Smooth muscle cell (in vitro differentiated cells): ENCODE measurements around the gene CASZ1. TPM values are rescaled to one million over a fixed set of nuclear protein-coding genes. Genes with fewer than 3 reads are reported as not detected.

ENCODE experiments used
- DNase-seq: peaks from one replicate; lab custom pipeline; 2025; ENCODE audit not compliant: unreplicated experiment; lab: John Stamatoyannopoulos, UW
- H2AFZ ChIP-seq: fragments of 200-600 bp; sonication (generic); 2 replicates; pipeline ENCODE4 v1.6.0; 2016; ENCODE audit warnings: antibody characterized with exemption, low read depth, mild to moderate bottlenecking
- H3F3A ChIP-seq: fragments of 200-600 bp; sonication (generic); 2 replicates; pipeline ENCODE4 v1.6.0; 2017; ENCODE audit warnings: antibody characterized with exemption, low read depth
- H3K27ac ChIP-seq: fragments of 200-600 bp; sonication (generic); 2 replicates; pipeline ENCODE4 v1.5.1; 2016; ENCODE audit warnings: low read depth, mild to moderate bottlenecking
- H3K27me3 ChIP-seq: fragments of 200-600 bp; sonication (generic); 2 replicates; pipeline ENCODE4 v1.6.1; 2016; ENCODE audit warnings: low read depth, mild to moderate bottlenecking
- H3K36me3 ChIP-seq: fragments of 200-600 bp; sonication (generic); 2 replicates; pipeline ENCODE4 v1.5.1; 2016; ENCODE audit warnings: low read depth
- H3K4me1 ChIP-seq: fragments of 200-600 bp; sonication (generic); 2 replicates; pipeline ENCODE4 v1.5.1; 2016; ENCODE audit warnings: low read depth
- H3K4me2 ChIP-seq: fragments of 200-600 bp; sonication (generic); 2 replicates; pipeline ENCODE4 v1.6.0; 2016; ENCODE audit warnings: mild to moderate bottlenecking
- H3K4me3 ChIP-seq: fragments of 200-600 bp; sonication (generic); 2 replicates; pipeline ENCODE4 v1.5.1; 2016; ENCODE audit warnings: mild to moderate bottlenecking
- H3K79me2 ChIP-seq: fragments of 200-600 bp; sonication (generic); 2 replicates; pipeline ENCODE4 v1.6.0; 2016; ENCODE audit warnings: low read depth, mild to moderate bottlenecking
- H3K9ac ChIP-seq: fragments of 200-600 bp; sonication (generic); 2 replicates; pipeline ENCODE4 v1.6.0; 2016; ENCODE audit warnings: low read depth
- H3K9me3 ChIP-seq: fragments of 200-600 bp; sonication (generic); replicated peaks from 2 replicates; pipeline ENCODE4 v1.5.1; 2016; ENCODE audit warnings: low read depth
- H4K20me1 ChIP-seq: fragments of 200-600 bp; sonication (generic); 2 replicates; pipeline ENCODE4 v1.6.0; 2016; ENCODE audit warnings: low read depth
- WGBS: methylation state at CpG from one replicate; pipeline ENCODE4 v1.1.7; 2016; ENCODE audit warnings: low lambda C conversion rate; 5-methylcytosine and 5-hydroxymethylcytosine counted together
- polyA plus RNA-seq: library from polyadenylated mRNA; unstranded; fragments of >200 nt; fragmentation: Nextera tagmentation; extraction: Ambion mirVana; gene quantifications from 2 replicates; pipeline ENCODE4 v1.2.1, GENCODE V29; 2016
- total RNA-seq: library from RNA; depleted of rRNA; stranded (reverse); fragments of >200 nt; gene quantifications from 2 replicates; pipeline ENCODE4 v1.2.3, GENCODE V29; 2014
- TF ChIP-seq, protein P1 (sequence below): fragments of 200-600 bp; sonication (generic); IDR thresholded peaks from 2 replicates; pipeline ENCODE4 v1.5.1; 2017; ENCODE audit warnings: borderline replicate concordance, mild to moderate bottlenecking, antibody characterized with exemption; ENCODE audit not compliant: insufficient read depth, poor library complexity, severe bottlenecking

The CASZ1 gene
- total and polyA plus RNA-seq, 2 experiments from 2014 or later: 0.70 to 1.9 TPM

DNA sequence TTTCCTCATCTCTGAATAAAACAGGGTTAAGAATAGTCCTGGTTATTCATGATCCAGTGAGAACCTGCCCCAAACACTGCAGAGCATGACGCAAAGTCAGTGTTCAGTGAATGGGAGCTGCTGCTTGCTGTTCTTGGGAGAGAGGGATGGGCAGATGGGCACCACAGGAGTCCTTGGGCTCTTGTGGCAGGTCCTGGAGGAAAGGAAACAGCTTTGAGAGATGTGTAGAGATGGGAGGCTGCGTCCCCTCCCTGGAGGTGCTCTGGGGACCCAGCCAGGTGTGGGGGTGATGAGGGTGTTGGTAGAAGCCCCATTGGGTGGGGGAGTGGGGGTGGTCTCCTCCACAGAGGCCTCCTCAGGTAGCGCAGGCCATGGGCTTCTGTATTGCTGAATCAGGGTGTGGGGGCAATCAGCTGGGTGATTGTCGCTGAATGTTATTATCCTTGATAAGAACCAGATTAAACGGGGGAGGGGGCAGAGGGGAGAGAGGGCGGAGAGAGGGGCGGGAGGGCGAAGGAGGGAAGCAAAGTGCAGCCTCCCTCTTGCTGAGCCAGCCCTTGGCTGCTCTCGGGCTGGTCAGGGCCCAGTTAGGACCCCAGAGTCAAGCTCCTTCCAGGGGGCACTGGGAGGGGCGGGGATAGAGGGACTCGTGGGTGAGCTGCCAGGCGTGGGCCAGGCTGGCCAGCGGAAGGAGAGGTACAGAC lies 22.9 kb upstream of the CASZ1 start:
- Histone ChIP-seq H3K27me3 (no peaks in the 10 kb centered on the region), H2AFZ (no peak overlapping the region), H3K36me3 (no peaks in the 10 kb centered on the region), H3K4me2 (no peak overlapping the region), H3K4me1 (no peaks in the 10 kb centered on the region), H3K4me3 (no peak overlapping the region), H3K79me2 (no peaks in the 10 kb centered on the region), H3K27ac (no peak overlapping the region), H4K20me1 (no peaks in the 10 kb centered on the region), H3K9me3 (no peaks in the 10 kb centered on the region), H3K9ac (no peak overlapping the region), H3F3A (no peaks in the 10 kb centered on the region)
- WGBS: 84% methylated on average over 11 of the region's 13 CpGs
- TF ChIP-seq, protein P1, sequence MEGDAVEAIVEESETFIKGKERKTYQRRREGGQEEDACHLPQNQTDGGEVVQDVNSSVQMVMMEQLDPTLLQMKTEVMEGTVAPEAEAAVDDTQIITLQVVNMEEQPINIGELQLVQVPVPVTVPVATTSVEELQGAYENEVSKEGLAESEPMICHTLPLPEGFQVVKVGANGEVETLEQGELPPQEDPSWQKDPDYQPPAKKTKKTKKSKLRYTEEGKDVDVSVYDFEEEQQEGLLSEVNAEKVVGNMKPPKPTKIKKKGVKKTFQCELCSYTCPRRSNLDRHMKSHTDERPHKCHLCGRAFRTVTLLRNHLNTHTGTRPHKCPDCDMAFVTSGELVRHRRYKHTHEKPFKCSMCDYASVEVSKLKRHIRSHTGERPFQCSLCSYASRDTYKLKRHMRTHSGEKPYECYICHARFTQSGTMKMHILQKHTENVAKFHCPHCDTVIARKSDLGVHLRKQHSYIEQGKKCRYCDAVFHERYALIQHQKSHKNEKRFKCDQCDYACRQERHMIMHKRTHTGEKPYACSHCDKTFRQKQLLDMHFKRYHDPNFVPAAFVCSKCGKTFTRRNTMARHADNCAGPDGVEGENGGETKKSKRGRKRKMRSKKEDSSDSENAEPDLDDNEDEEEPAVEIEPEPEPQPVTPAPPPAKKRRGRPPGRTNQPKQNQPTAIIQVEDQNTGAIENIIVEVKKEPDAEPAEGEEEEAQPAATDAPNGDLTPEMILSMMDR: no peak
- no peak for DNase-seq

DNA sequence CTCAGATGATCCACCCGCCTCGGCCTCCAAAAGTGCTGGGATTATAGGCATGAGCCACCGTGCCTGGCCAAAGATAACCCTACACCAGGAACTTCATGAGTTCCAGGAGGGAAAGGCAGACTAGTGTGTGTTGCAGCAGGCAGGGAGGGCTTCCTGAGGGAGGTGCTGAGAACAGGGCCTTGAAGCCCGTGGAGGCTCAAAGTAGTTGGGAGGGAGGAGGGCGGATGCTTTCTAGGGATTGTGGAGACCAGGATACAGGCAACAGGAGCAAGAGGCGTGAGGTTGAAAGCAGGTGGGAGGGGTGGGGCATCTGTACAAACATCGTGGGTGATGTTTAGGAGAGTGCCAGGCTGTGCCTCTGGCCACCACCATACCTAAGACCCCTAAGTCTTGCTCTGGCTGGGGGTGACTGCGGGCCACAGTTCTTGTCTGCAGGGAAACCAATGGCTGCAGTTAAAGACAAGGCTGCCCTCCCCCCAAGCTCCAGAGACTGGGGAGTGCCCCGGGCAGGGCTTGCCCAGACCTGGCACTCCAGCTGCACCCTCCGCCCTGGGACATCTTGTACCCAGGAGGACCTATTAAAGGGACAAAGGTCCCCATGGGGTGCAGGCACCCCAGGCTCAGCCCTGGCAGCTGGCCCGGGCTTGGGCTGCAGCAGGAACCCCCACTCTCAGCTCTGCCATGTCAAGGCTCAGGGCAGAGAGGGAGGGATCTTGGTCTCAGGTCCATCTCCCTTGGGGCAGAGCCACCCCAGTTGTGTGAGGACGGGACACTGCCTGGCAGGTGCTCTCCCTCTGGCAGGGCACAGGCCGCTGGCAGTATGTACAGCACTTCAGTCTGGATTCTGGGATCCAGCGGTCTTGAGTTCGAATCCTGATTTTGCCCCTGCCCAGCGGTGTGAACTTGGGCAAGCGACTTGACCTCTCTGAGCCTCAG lies 22.1 kb upstream of the CASZ1 start:
- TF ChIP-seq, protein P1: no peak
- WGBS: 87% methylated on average over 17 of the region's 17 CpGs
- Histone ChIP-seq H3K79me2 (no peaks in the 10 kb centered on the region), H3K9me3 (no peaks in the 10 kb centered on the region), H2AFZ (no peak overlapping the region), H4K20me1 (no peaks in the 10 kb centered on the region), H3F3A (no peaks in the 10 kb centered on the region), H3K27me3 (no peaks in the 10 kb centered on the region), H3K4me1 (no peaks in the 10 kb centered on the region), H3K27ac (no peak overlapping the region), H3K4me2 (no peak overlapping the region), H3K4me3 (no peak overlapping the region), H3K36me3 (no peaks in the 10 kb centered on the region), H3K9ac (no peak overlapping the region)
- no peak for DNase-seq

DNA sequence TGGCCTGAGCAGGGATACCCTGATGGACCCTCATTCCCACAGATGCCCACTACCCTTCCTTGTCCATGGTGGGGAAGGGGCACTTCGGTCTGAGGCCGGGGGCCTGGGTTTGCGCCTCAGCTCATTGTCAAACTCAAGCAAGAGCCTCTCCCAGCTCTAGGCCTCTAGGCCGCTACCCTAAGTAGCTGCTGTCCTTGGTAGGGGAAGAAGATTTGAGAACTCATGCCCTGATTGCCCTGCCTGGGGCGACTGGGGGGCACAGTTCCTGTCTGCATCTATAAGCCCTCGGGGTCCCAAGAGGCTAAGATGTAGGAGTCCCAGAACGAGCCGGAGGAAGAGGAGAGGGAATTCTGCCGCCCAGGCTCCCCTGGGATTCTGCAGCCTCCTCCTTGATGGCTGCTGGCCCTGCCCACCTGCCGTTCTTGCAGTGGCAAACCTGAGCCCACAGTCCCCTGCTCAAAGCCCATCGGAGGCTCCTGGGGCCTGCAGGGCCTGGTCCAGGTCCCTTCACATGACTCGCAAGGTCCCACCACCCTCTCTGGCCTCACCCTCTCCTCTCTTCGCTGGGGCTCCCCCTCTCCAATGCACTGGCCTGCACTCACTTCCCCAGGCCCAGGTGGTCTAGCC lies 20.4 kb upstream of the CASZ1 start:
- Histone ChIP-seq H3F3A (no peaks in the 10 kb centered on the region), H3K4me1 (no peaks in the 10 kb centered on the region), H3K79me2 (no peaks in the 10 kb centered on the region), H3K4me2 (no peak overlapping the region), H3K9me3 (no peaks in the 10 kb centered on the region), H3K27ac (no peak overlapping the region), H3K36me3 (no peaks in the 10 kb centered on the region), H4K20me1 (no peaks in the 10 kb centered on the region), H3K27me3 (no peaks in the 10 kb centered on the region), H2AFZ (no peak overlapping the region), H3K9ac (no peak overlapping the region), H3K4me3 (no peak overlapping the region)
- WGBS: 92% methylated on average over 13 of the region's 13 CpGs
- no peak for DNase-seq
- TF ChIP-seq, protein P1: no peak
